Stomach smooth muscle (tissue), 2 donors: ENCODE results near the gene PTPRN2.

Experiments
- H3K27ac ChIP-seq: one replicate; pipeline ENCODE4 v1.7.0; 2013; ENCODE audit warnings: mild to moderate bottlenecking, low read length, inconsistent platforms
- H3K27me3 ChIP-seq, 2 donors: one replicate each; pipeline ENCODE4 v1.7.0; 2013; ENCODE audit warnings: low read length in 2 of 2; ENCODE audit not compliant: insufficient read depth in 2 of 2, control insufficient read depth in 1 of 2
- H3K36me3 ChIP-seq, 2 donors: one replicate each; pipeline ENCODE4 v1.7.0; 2013; ENCODE audit warnings: low read length in 2 of 2; ENCODE audit not compliant: control insufficient read depth in 2 of 2, insufficient read depth in 2 of 2
- H3K4me1 ChIP-seq: one replicate; pipeline ENCODE4 v1.7.0; 2013; ENCODE audit warnings: low read length; ENCODE audit not compliant: control insufficient read depth, insufficient read depth
- H3K4me3 ChIP-seq, 2 donors: one replicate each; pipeline ENCODE4 v1.7.0; 2013; ENCODE audit warnings: low read length in 2 of 2
- H3K9ac ChIP-seq, 2 donors: one replicate each; pipeline ENCODE4 v1.7.0; 2013; ENCODE audit warnings: low read length in 2 of 2, mild to moderate bottlenecking in 1 of 2
- H3K9me3 ChIP-seq, 2 donors: one replicate each; pipeline ENCODE4 v1.7.0; 2013; ENCODE audit warnings: low read length in 2 of 2; ENCODE audit not compliant: control insufficient read depth in 2 of 2
- donor health status: healthy.
- donor health status: Pancreatic carcinoma.

Gene PTPRN2

GRCh38 chr7:158266817-158267741 lies 320.5 kb downstream of the PTPRN2 start:
- Histone ChIP-seq H3K4me1 (no peaks in the 10 kb centered on the region), H3K27me3 (peaks cover 2% of the 10 kb centered on the region in 2 donors), H3K9ac (no peak overlapping the region), H3K27ac (no peak overlapping the region), H3K36me3 (no peaks in the 10 kb centered on the region), H3K9me3 (peaks cover 0 to 4% of the 10 kb centered on the region in 2 donors), H3K4me3 (no peak overlapping the region)

GRCh38 chr7:158266426-158266816 lies 321.2 kb downstream of the PTPRN2 start:
- no peak overlapping the region for H3K27ac ChIP-seq
- peaks cover 2% of the 10 kb centered on the region in 2 donors for H3K27me3 ChIP-seq
- H3K9ac ChIP-seq, result no peak overlapping the region

GRCh38 chr7:158265743-158266080 lies 321.9 kb downstream of the PTPRN2 start:
- Histone ChIP-seq H3K9me3 (peaks cover 0 to 4% of the 10 kb centered on the region in 2 donors), H3K4me3 (no peak overlapping the region), H3K9ac (no peak overlapping the region), H3K4me1 (no peaks in the 10 kb centered on the region), H3K27ac (no peak overlapping the region), H3K27me3 (peaks cover 2% of the 10 kb centered on the region in 2 donors), H3K36me3 (no peaks in the 10 kb centered on the region)

More at GRCh38 chr7:158266426-158266816, 321.2 kb downstream of the PTPRN2 start:
- Histone ChIP-seq H3K4me3 (no peak overlapping the region), H3K36me3 (no peaks in the 10 kb centered on the region), H3K9me3 (peaks cover 0 to 4% of the 10 kb centered on the region in 2 donors), H3K4me1 (no peaks in the 10 kb centered on the region)

DNA sequence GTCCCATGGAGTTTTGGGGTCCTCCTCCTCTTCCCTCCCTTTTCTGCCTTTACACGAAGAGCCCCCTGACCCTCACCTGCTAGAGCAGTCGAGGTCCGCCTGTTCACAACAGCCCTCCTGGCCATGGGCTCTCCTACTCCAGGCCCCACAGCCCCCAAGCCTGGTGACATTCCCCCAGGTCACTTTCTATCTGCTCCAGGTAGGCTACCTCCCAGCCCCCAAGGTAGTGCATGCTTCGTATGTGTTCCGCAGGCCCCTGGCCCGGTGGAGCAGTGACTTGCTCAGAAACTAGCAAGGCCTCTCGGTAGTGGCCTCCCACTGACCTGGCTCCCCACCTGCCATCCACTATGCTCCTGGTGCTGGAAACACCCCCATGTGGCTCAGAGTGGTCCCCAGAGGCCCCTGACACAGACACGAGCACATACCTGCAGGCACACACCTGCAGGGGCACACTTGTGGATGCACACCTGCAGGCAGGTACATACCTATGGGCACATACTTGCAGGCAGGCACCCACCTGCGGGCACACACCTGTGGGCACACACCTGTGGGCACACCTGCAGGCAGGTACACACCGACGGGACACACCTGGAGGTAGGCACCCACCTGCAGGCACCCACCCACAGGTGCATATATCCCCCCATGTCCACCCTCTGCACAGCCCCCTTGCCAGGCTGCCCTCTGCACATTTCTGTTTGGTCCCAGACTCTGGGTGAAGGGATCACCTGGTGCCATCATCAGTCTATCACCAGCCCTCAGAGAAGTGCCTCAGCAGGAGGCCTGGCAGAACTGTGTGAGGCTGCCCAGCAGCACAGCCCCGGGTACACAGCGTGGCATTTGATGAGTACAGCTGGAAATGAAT lies 322.5 kb downstream of the PTPRN2 start:
- H3K27ac ChIP-seq, result no peak overlapping the region
- no peak overlapping the region for H3K9ac ChIP-seq
- no peaks in the 10 kb centered on the region for H3K36me3 ChIP-seq
- no peaks in the 10 kb centered on the region for H3K4me1 ChIP-seq
- peaks cover 0 to 4% of the 10 kb centered on the region in 2 donors for H3K9me3 ChIP-seq
- peaks cover 2% of the 10 kb centered on the region in 2 donors for H3K27me3 ChIP-seq
- no peak overlapping the region for H3K4me3 ChIP-seq

DNA sequence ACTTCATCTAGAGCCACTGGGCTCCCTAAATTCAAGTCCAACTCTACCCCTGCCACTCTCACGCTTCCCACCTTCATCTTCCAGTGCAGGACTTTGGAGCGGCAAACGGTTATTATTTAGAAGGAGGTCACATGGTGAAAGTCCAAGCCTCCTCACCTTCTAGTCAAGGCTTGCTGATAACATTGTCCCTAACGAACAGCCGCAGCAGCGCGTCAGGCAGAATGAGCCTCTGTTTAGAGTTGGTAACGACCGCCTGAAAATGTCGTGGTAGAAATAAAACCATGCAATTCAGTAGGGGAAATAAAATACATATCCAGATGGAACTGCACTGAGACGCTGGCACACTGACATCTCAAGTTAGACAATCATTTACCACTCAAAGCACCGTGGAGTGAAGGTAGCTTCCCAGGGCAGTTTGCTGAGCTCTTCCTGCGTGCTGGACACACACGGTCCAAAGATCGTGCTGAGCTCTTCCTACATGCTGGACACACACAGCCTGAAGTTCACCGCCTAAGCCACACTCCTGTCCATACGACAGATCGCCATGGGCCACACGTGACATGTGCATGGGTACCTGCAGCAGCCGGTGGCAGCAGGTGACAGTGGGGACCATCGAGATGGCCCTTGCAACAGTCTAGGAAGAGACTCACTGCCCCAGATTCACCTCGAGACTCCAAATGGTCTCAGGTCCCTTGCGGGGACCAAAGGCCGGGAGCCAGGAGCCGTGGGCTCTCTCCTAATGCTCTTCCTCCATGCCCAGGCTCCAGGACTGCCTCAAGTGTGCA lies 323.5 kb downstream of the PTPRN2 start:
- Histone ChIP-seq H3K27ac (no peak overlapping the region), H3K9ac (no peak overlapping the region), H3K4me3 (no peak overlapping the region)

DNA sequence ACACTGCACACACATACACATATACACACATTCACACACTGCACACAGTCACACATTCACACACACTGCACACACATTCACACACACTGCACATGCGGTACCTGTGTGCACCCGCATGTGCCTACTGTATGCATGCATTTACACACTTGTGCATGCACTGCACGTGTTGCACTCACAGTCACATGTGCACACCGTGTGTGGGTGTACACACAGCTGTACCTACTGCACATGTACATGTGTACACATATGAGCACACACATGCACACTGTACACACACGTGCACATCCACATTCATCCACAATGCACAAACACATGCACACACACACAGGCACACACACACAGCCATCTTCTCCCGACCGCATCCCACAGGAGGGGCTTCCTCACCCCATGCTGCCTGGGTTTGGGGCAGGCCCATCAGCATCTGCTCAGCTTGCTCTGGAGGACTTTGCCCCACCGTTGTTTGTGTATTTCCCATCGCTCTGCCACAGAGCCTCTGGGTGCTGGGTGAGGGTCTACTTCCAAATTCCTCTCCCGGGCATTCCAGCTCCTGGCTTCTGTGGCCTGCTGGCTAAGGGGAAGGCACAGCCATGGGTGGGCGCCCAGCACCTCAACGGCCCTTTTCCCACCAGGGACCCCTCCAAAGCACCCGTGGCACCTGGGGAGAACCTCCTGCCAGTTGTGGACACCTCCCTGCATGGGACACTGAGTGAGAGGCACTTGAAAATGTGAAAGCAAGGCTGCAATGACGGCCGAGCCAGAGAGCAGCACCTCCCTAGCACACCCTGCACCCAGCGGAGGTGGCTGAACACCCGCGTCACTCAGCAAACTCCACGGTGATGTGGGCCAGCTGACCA lies 324.3 kb downstream of the PTPRN2 start:
- no peak overlapping the region for H3K4me3 ChIP-seq
- peaks cover 2% of the 10 kb centered on the region in 2 donors for H3K27me3 ChIP-seq
- H3K4me1 ChIP-seq, result no peaks in the 10 kb centered on the region
- no peak overlapping the region for H3K9ac ChIP-seq
- peaks cover 4 to 5% of the 10 kb centered on the region in 2 donors for H3K9me3 ChIP-seq
- H3K27ac ChIP-seq, result no peak overlapping the region
- no peaks in the 10 kb centered on the region for H3K36me3 ChIP-seq

More for the DNA sequence above, 323.5 kb downstream of the PTPRN2 start:
- Histone ChIP-seq H3K27me3 (peaks cover 0 to 2% of the 10 kb centered on the region in 2 donors), H3K9me3 (peaks cover 4 to 5% of the 10 kb centered on the region in 2 donors), H3K36me3 (no peaks in the 10 kb centered on the region), H3K4me1 (no peaks in the 10 kb centered on the region)

- Histone ChIP-seq H3K9ac (no peak overlapping the region), H3K36me3 (no peaks in the 10 kb centered on the region), H3K4me1 (no peaks in the 10 kb centered on the region), H3K27ac (no peak overlapping the region), H3K9me3 (peaks cover 4 to 5% of the 10 kb centered on the region in 2 donors), H3K4me3 (no peak overlapping the region), H3K27me3 (peaks cover 2% of the 10 kb centered on the region in 2 donors)
These were observed 325.1 kb downstream of the PTPRN2 start for GRCh38 chr7:158262284-158263109.

GRCh38 chr7:158261362-158262235 lies 326.0 kb downstream of the PTPRN2 start:
- Histone ChIP-seq H3K27me3 (peaks cover 2% of the 10 kb centered on the region in 2 donors), H3K9ac (no peak overlapping the region), H3K4me3 (no peak overlapping the region), H3K27ac (no peak overlapping the region), H3K4me1 (no peaks in the 10 kb centered on the region), H3K9me3 (peaks cover 4 to 5% of the 10 kb centered on the region in 2 donors), H3K36me3 (no peaks in the 10 kb centered on the region)
